HG03378 (cell line): Measurements from ENCODE around the gene PROP1.
"Not testable (repeated sequence)": the region's sequence is repeated elsewhere in the genome, so short reads cannot be mapped to it uniquely, and the experiment has no call there.

Experiments used
- ATAC-seq: cut with Tn5 transposase; IDR thresholded peaks from one replicate; pipeline ENCODE4 v1.9.1; 2021; ENCODE audit warnings: mild to moderate bottlenecking, moderate library complexity; ENCODE audit not compliant: unreplicated experiment

PROP1 gene

DNA sequence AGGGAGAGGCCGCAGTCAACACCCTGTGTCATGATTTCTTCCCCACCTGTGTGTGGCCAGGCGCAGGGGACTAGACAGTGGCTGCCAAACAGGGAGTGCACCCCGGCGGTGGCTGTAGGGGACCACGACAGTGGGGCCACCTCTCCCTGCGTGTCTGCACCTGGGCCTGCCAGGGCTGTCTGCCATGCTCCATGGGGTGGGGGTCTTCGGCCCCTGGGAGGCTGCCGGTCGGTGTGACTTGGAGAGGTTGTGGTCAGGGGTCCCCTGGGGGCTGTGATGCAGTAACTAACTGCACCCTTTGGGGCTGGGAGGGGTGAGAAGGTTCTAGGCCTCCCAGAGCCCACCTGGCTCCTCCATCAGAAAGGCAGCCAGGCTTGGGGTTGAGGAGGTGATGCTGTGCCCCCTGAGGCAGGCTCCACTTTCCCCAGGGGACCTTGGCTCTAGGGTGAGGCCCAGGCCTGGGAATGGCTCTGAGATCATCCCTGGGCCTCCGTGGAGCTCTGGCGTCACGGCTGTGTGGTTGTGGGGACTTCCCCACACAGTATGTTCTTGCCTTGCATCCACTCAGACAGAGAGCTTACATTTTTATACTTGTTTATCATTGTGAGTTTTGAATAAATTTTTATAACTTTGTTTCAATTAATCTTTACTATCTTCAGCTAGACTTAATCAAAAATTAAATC is 50.3 kb downstream of the PROP1 start:
- ATAC-seq: not testable (repeated sequence)

DNA sequence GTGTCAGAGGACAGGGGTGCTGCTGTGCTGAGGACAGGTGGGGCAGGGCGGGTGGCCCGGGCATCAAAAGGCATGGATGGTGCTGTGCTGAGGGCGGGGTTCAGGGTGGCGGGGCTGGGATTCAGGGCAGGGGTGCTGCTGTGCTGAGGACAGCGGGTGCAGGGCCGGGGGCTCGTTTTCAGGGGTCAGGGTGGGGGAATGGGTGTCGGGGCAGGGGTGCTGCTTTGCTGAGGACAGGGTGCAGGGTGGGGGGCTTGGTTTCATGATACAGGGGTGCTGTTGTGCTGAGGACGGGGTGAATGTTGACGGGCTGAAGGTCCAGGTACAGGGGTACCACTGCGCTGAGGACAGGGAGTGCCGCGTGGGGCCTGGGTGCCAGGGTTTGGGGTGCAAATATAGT is 50.9 kb downstream of the PROP1 start:
- ATAC-seq: not testable (repeated sequence)

DNA sequence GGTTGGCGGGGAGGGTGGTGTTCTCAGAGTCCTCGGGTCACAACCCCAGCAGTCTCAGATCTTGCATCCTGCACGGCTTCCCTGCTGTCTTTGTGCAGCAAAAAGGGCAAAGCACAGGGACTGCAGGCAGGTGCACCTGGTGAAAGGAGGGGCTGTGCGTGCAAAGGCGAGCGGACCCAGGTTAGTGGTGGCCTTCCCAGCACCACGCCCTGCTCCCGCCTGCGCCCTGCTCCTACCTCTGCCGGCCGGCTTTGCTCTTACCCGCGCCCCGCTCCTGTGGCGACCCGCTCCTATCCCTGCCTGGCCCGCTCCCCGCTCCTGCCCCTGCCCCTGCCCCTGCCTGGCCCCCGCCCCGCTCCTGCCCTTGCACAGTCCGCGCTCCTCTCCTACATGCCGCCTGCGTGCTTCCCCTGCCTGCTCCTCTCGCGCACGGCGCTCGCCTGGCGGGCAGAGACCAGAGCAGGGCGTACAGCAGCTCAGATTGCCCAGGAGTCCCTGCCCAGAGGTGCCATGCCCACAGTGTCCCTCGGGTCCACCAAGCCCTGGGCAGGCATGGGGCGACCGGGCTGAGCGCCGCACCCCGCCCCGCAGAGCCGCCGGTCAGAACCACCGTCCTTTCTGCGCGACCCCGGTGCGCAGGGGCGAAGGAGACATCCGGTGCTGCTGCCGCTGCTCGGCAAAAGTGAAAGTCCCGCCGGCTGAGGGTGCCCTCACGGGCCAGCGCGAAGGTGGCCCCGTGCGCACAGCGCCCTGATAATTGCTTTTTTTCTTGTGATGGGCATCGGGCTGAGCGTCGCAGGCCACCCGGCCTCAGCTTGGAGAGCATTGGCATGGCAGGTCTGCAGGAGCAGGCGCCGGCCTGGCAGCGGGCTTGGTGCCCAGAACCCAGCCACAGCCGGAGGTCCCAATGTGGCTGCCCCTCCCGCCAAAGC is 52.0 kb downstream of the PROP1 start:
- not testable (repeated sequence) for ATAC-seq

DNA sequence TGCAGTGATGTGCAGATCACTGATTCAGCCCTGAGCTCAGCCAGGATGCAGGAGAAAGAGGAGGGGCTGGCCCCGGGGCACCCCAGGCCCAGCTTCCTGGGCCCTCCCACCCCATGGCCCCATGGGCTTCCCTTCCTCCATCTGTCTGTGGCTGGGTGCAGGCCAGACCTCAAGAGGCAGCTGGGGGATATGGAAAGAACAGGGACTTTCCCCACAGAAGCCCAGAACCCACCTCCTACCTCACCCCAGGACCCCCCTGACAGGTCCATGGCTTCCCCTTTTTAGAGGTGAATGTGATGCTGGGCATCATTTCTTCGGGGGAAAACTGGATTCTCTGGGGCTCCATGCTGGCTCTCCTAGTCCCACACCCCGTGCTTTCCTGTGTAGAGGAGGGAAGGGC is 53.1 kb downstream of the PROP1 start:
- not testable (repeated sequence) for ATAC-seq
